Prostate gland (tissue), 2 donors: ENCODE results near the gene AKAP9.

Experiments used
- POLR2A ChIP-seq: fragments of 450-650 bp; IDR thresholded peaks from one replicate; pipeline ENCODE4 v1.6.1; 2016; ENCODE audit warnings: antibody characterized with exemption, mild to moderate bottlenecking
- TF ChIP-seq, protein P1 (sequence below), 4 experiments: fragments of 200-600 bp in 2 of 4; fragments of 450-650 bp in 2 of 4; sonication (generic) in 2 of 4; IDR thresholded peaks; 1 replicate in 3 of 4; 2 replicates in 1 of 4; pipeline ENCODE4 v1.5.1; 2016 to 2019; ENCODE audit warnings: antibody characterized with exemption in 4 of 4, mild to moderate bottlenecking in 2 of 4, moderate library complexity in 2 of 4

- TF ChIP-seq POLR2A, result no peak
- TF ChIP-seq, protein P1, sequence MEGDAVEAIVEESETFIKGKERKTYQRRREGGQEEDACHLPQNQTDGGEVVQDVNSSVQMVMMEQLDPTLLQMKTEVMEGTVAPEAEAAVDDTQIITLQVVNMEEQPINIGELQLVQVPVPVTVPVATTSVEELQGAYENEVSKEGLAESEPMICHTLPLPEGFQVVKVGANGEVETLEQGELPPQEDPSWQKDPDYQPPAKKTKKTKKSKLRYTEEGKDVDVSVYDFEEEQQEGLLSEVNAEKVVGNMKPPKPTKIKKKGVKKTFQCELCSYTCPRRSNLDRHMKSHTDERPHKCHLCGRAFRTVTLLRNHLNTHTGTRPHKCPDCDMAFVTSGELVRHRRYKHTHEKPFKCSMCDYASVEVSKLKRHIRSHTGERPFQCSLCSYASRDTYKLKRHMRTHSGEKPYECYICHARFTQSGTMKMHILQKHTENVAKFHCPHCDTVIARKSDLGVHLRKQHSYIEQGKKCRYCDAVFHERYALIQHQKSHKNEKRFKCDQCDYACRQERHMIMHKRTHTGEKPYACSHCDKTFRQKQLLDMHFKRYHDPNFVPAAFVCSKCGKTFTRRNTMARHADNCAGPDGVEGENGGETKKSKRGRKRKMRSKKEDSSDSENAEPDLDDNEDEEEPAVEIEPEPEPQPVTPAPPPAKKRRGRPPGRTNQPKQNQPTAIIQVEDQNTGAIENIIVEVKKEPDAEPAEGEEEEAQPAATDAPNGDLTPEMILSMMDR (IDR thresholded peaks at IDR 0.05), result no peak
These were observed 111.5 kb downstream of the AKAP9 start for GRCh38 chr7:92052159-92052558.
